ENCODE measurements around the gene MYO15B.

DNA sequence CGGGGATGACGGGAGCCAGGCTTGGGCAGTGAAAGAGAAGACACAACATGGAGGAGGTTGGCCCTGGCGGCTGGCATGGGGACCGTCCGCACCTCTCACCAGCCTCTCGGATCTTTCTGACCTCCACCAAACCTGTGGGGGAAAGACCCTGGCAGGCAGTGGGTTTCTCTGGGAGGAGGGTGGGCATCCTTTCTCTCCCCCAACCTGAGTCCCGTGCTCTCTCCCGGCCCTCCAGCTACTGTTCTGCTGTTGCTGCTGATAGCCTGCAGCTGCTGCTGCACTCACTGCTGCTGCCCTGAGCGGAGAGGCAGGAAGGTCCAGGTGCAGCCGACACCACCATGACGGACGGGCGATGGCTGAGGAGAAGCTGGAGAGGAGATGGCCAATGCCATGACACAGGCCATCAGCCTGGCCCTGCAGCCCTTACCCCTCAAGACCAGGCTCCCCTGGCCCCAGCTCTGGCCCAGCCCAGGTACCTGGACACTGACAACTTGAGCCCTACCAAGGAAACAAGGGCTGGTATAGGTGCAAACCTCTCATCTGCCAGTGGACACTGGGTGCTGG, 53.0 kb downstream of the MYO15B start:
- TF ChIP-seq CTCF (IDR thresholded peaks at IDR 0.05) (no peak), POLR2A (IDR thresholded peaks at IDR 0.05) (no peak)
